Activated B cell treated with CpG ODN at 0.5 μM for 24 hours (primary cell): ENCODE results near the gene TBL3. TPM values are rescaled to one million over a fixed set of nuclear protein-coding genes. Genes with fewer than 3 reads are reported as not detected.

Experiments used
- ATAC-seq: fragments of 200-7000 bp; cut with Tn5 transposase; one replicate; pipeline ENCODE4 v1.10.0; 2021; ENCODE audit warnings: low read depth, mild to moderate bottlenecking, moderate library complexity
- CTCF ChIA-PET: fragments of 350-600 bp; sonication (Branson Sonifier 250); formaldehyde crosslinking; loops from one replicate; lab custom pipeline; 2021; ENCODE audit warnings: antibody characterized with exemption; lab: Charles Lee
- POLR2A ChIA-PET: fragments of 350-600 bp; sonication (Branson Sonifier 250); formaldehyde crosslinking; loops from one replicate; lab custom pipeline; 2021; ENCODE audit warnings: antibody characterized with exemption; lab: Charles Lee
- DNase-seq: peaks from one replicate; pipeline ENCODE4 v3.0.0; 2022
- H3K27ac Mint-ChIP-seq: one replicate; pipeline ENCODE4 v1.8.0; 2020; ENCODE audit warnings: mixed read lengths
- H3K27me3 Mint-ChIP-seq: one replicate; pipeline ENCODE4 v1.8.0; 2021; ENCODE audit warnings: mixed read lengths
- H3K36me3 Mint-ChIP-seq: one replicate; pipeline ENCODE4 v1.8.0; 2021; ENCODE audit warnings: low read depth, mixed read lengths
- H3K4me1 Mint-ChIP-seq: one replicate; pipeline ENCODE4 v1.8.0; 2021; ENCODE audit warnings: mixed read lengths
- H3K4me3 Mint-ChIP-seq: one replicate; pipeline ENCODE4 v1.8.0; 2020; ENCODE audit warnings: mild to moderate bottlenecking, mixed read lengths
- H3K9me3 Mint-ChIP-seq: one replicate; pipeline ENCODE4 v1.8.0; 2020; ENCODE audit warnings: mixed read lengths
- CTCF ChIP-seq: fragments of 200-600 bp; IDR thresholded peaks from one replicate; pipeline ENCODE4 v1.8.0; 2022; ENCODE audit warnings: antibody characterized with exemption, mild to moderate bottlenecking
- intact Hi-C: fragments of 100-400 bp; cut with micrococcal nuclease; formaldehyde crosslinking; loops from one replicate; pipeline ENCODE4 v1.15.1; 2024
- total RNA-seq: library from RNA; stranded (reverse); gene quantifications from 2 replicates; pipeline ENCODE4 v1.2.3, GENCODE V29; 2022

Gene TBL3
- total RNA-seq, 1 donor from 2014 or later = 44.2 TPM

GRCh38 chr16:1975432-1976215 lies 3.8 kb downstream of the TBL3 start:
- Mint-ChIP-seq H3K27me3 (no peaks in the 10 kb centered on the region), H3K4me3 (no peak overlapping the region), H3K27ac (no peak overlapping the region), H3K9me3 (no peaks in the 10 kb centered on the region), H3K36me3 (peaks cover 41% of the 10 kb centered on the region), H3K4me1 (peaks cover 23% of the 10 kb centered on the region)
- intact Hi-C loops = no loop called here
- ATAC-seq (no peak), DNase-seq (no peak)
- no peak for TF ChIP-seq CTCF
- CTCF ChIA-PET = no interaction called here
- POLR2A ChIA-PET = interaction anchor here (1.0 to 21.9 kb wide), 2 partner anchors 11 to 13 kb away, joined by 4 to 351 read pairs; partner anchors contain the start of genes NDUFB10, RNF151 and RPS2

- Mint-ChIP-seq H3K27me3 (peaks cover 2% of the 10 kb centered on the region), H3K4me3 (no peak overlapping the region), H3K9me3 (no peaks in the 10 kb centered on the region), H3K4me1 (peaks cover 20% of the 10 kb centered on the region), H3K27ac (no peak overlapping the region), H3K36me3 (peaks cover 41% of the 10 kb centered on the region)
- intact Hi-C loops = no loop called here
- CTCF ChIA-PET = no interaction called here
- POLR2A ChIA-PET = interaction anchor here (21.9 kb wide), 1 partner anchor 14 kb away, joined by 351 read pairs; the partner anchor contains the start of genes NDUFB10, RNF151 and RPS2
- TF ChIP-seq CTCF = no peak
- no peak for DNase-seq
- ATAC-seq = no peak
Measured at GRCh38 chr16:1976216-1976520, 4.3 kb downstream of the TBL3 start.

- H3K27me3 Mint-ChIP-seq = peaks cover 7% of the 10 kb centered on the region
- TF ChIP-seq CTCF = no peak
Measured at GRCh38 chr16:1976951-1977874, 5.4 kb downstream of the TBL3 start.

GRCh38 chr16:1977875-1978268 lies 6.0 kb downstream of the TBL3 start:
- CTCF ChIA-PET = no interaction called here
- intact Hi-C loops = no loop called here

More at GRCh38 chr16:1976951-1977874, 5.4 kb downstream of the TBL3 start:
- no peak for DNase-seq
- ChIA-PET POLR2A (interaction anchor here (21.9 kb wide), 1 partner anchor 15 kb away, joined by 351 read pairs; the partner anchor contains the start of genes NDUFB10, RNF151 and RPS2), CTCF (no interaction called here)
- peaks cover 16% of the 10 kb centered on the region for H3K4me1 Mint-ChIP-seq
- H3K36me3 Mint-ChIP-seq = peaks cover 37% of the 10 kb centered on the region
- H3K9me3 Mint-ChIP-seq = no peaks in the 10 kb centered on the region
- ATAC-seq = no peak
- intact Hi-C loops = no loop called here
- no peak overlapping the region for H3K27ac Mint-ChIP-seq
- no peak overlapping the region for H3K4me3 Mint-ChIP-seq

More at GRCh38 chr16:1977875-1978268, 6.0 kb downstream of the TBL3 start:
- peaks cover 14% of the 10 kb centered on the region for H3K4me1 Mint-ChIP-seq
- peaks cover 37% of the 10 kb centered on the region for H3K36me3 Mint-ChIP-seq
- no peaks in the 10 kb centered on the region for H3K9me3 Mint-ChIP-seq
- POLR2A ChIA-PET = interaction anchor here (0.5 to 21.9 kb wide), 3 partner anchors 16 to 174 kb away, joined by 4 to 351 read pairs (median 11); partner anchors contain the start of genes NDUFB10, RNF151 and RPS2
- H3K4me3 Mint-ChIP-seq = no peak overlapping the region
- ATAC-seq (no peak), DNase-seq (no peak)
- TF ChIP-seq CTCF = no peak
- H3K27ac Mint-ChIP-seq = no peak overlapping the region
- peaks cover 10% of the 10 kb centered on the region for H3K27me3 Mint-ChIP-seq
